ENCODE data around the gene ZNF174. TPM values are rescaled to one million over a fixed set of nuclear protein-coding genes. Genes with fewer than 3 reads are reported as not detected.
A peak's percentile ranks its signal among the peaks of the same experiment; 100 is the strongest.

ZNF174 gene
- total and polyA plus RNA-seq, 11 donors, result 7.9 to 21.0 (median 9.8) TPM

- no peak for TF ChIP-seq POLR2A (IDR thresholded peaks at IDR 0.05)
- TF ChIP-seq, protein P1, sequence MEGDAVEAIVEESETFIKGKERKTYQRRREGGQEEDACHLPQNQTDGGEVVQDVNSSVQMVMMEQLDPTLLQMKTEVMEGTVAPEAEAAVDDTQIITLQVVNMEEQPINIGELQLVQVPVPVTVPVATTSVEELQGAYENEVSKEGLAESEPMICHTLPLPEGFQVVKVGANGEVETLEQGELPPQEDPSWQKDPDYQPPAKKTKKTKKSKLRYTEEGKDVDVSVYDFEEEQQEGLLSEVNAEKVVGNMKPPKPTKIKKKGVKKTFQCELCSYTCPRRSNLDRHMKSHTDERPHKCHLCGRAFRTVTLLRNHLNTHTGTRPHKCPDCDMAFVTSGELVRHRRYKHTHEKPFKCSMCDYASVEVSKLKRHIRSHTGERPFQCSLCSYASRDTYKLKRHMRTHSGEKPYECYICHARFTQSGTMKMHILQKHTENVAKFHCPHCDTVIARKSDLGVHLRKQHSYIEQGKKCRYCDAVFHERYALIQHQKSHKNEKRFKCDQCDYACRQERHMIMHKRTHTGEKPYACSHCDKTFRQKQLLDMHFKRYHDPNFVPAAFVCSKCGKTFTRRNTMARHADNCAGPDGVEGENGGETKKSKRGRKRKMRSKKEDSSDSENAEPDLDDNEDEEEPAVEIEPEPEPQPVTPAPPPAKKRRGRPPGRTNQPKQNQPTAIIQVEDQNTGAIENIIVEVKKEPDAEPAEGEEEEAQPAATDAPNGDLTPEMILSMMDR (IDR thresholded peaks at IDR 0.05), result no peak
- DNase-seq, result peak in 2 of 5 donors; percentile 43 to 45
- peak overlapping the region; percentile 94 to 99 (median 98) for H3K27ac ChIP-seq
- 0 to 1% (median 0%) methylated on average over 15 to 47 of the region's 47 CpGs for WGBS, 4 donors
- H3K4me1 ChIP-seq, result peaks cover 16 to 69% (median 60%) of the 10 kb centered on the region in 12 donors
- no peaks in the 10 kb centered on the region for H3K9me3 ChIP-seq
- peak overlapping the region; percentile 74 to 99 (median 80) for H3K4me3 ChIP-seq
- intact Hi-C loops (cut with DNase I), result loop anchor here in 9 of 10 donors (1.0 to 10.0 kb wide), 12 partner anchors 42 to 404 kb away; partner anchors contain the start of genes ZNF174 (in 7 of the 9), ZSCAN32 (in 7 of the 9), TIGD7 (in 3 of the 9) and ZNF263 (in 3 of the 9)
- ATAC-seq, result peak in 1 of 4 donors; percentile 0
- no peaks in the 10 kb centered on the region for H3K36me3 ChIP-seq
- H3K27me3 ChIP-seq, result no peaks in the 10 kb centered on the region
Measured at GRCh38 chr16:3458278-3458851, 57.4 kb downstream of the ZNF174 start.

GRCh38 chr16:3458852-3459361 lies 57.9 kb downstream of the ZNF174 start:
- no peak for ATAC-seq

More at GRCh38 chr16:3458852-3459361, 57.9 kb downstream of the ZNF174 start:
- Histone ChIP-seq H3K4me1 (peaks cover 16 to 73% (median 62%) of the 10 kb centered on the region in 12 donors), H3K27me3 (no peaks in the 10 kb centered on the region), H3K4me3 (peak overlapping the region; percentile 74 to 99 (median 80)), H3K36me3 (no peaks in the 10 kb centered on the region), H3K27ac (peak overlapping the region; percentile 94 to 99 (median 98)), H3K9me3 (no peaks in the 10 kb centered on the region)
- no peak for DNase-seq
- no peak for TF ChIP-seq POLR2A (IDR thresholded peaks at IDR 0.05)
- TF ChIP-seq, protein P1 (IDR thresholded peaks at IDR 0.05), result no peak
- 5 to 11% (median 7%) methylated on average over 10 of the region's 10 CpGs for WGBS, 4 donors
- intact Hi-C loops (cut with DNase I), result loop anchor here in 9 of 10 donors (1.0 to 10.0 kb wide), 12 partner anchors 42 to 404 kb away; partner anchors contain the start of genes ZNF174 (in 7 of the 9), ZSCAN32 (in 7 of the 9), TIGD7 (in 3 of the 9) and ZNF263 (in 3 of the 9)

Other genes with a start within 250 kb of the ZNF174 start
- gene OR1F1, start 213.0 kb upstream of the ZNF174 start, total RNA-seq, result not detected
- gene OR1F1, start 213.0 kb upstream of the ZNF174 start, polyA plus RNA-seq, result not detected
- 1 to 10 TPM; 4.8 to 8.7 (median 6.5) TPM for gene ZNF200, start 166.1 kb upstream of the ZNF174 start, total RNA-seq
- gene ZNF200, start 166.1 kb upstream of the ZNF174 start, polyA plus RNA-seq, result 1 to 10 TPM; 2.7 to 4.7 TPM
- gene MEFV, start 144.6 kb upstream of the ZNF174 start, total RNA-seq, result 1 to 10 TPM in 4 of 9 donors, under 1 TPM in 5; 0.39 to 4.3 (median 0.91) TPM
- gene MEFV, start 144.6 kb upstream of the ZNF174 start, polyA plus RNA-seq, result under 1 TPM; 0.23 to 0.33 TPM
- 10 to 100 TPM in 4 of 9 donors, 1 to 10 TPM in 5; 6.4 to 18.7 (median 9.6) TPM for gene ZNF263, start 117.7 kb upstream of the ZNF174 start, total RNA-seq
- 10 to 100 TPM in 1 of 2 donors, 1 to 10 TPM in 1; 5.3 to 16.6 TPM for gene ZNF263, start 117.7 kb upstream of the ZNF174 start, polyA plus RNA-seq
- 10 to 100 TPM in 1 of 9 donors, 1 to 10 TPM in 8; 4.6 to 10.4 (median 8.2) TPM for gene TIGD7, start 95.8 kb upstream of the ZNF174 start, total RNA-seq
- gene TIGD7, start 95.8 kb upstream of the ZNF174 start, polyA plus RNA-seq, result 1 to 10 TPM; 2.9 to 7.4 TPM
- 10 to 100 TPM; 13.3 to 27.3 (median 18.1) TPM for gene ZNF75A, start 95.7 kb upstream of the ZNF174 start, total RNA-seq
- 10 to 100 TPM; 12.3 to 22.0 TPM for gene ZNF75A, start 95.7 kb upstream of the ZNF174 start, polyA plus RNA-seq
- under 1 TPM in 1 of 9 donors, not detected in 8; 0.36 TPM for gene OR2C1, start 45.3 kb upstream of the ZNF174 start, total RNA-seq
- not detected for gene OR2C1, start 45.3 kb upstream of the ZNF174 start, polyA plus RNA-seq
- 1 to 10 TPM; 5.4 to 9.5 (median 7.5) TPM for gene ZSCAN32, start 211 bp upstream of the ZNF174 start, total RNA-seq
- 1 to 10 TPM; 5.3 to 9.1 TPM for gene ZSCAN32, start 211 bp upstream of the ZNF174 start, polyA plus RNA-seq
- gene ZNF597, start 42.3 kb downstream of the ZNF174 start, total RNA-seq, result 1 to 10 TPM; 1.5 to 3.3 (median 1.8) TPM
- 1 to 10 TPM in 1 of 2 donors, under 1 TPM in 1; 0.65 to 1.4 TPM for gene ZNF597, start 42.3 kb downstream of the ZNF174 start, polyA plus RNA-seq
- 10 to 100 TPM; 30.3 to 61.9 (median 37.0) TPM for gene NAA60, start 42.5 kb downstream of the ZNF174 start, total RNA-seq
- 10 to 100 TPM; 38.6 to 39.1 TPM for gene NAA60, start 42.5 kb downstream of the ZNF174 start, polyA plus RNA-seq
- gene C16orf90, start 94.3 kb downstream of the ZNF174 start, total RNA-seq, result not detected
- not detected for gene C16orf90, start 94.3 kb downstream of the ZNF174 start, polyA plus RNA-seq
- 10 to 100 TPM in 8 of 9 donors, 1 to 10 TPM in 1; 8.4 to 22.1 (median 15.7) TPM for gene CLUAP1, start 99.8 kb downstream of the ZNF174 start, total RNA-seq
- gene CLUAP1, start 99.8 kb downstream of the ZNF174 start, polyA plus RNA-seq, result 10 to 100 TPM in 1 of 2 donors, 1 to 10 TPM in 1; 4.9 to 18.0 TPM
- gene NLRC3, start 176.2 kb downstream of the ZNF174 start, total RNA-seq, result 1 to 10 TPM in 5 of 9 donors, under 1 TPM in 4; 0.61 to 2.9 (median 1.1) TPM
- gene NLRC3, start 176.2 kb downstream of the ZNF174 start, polyA plus RNA-seq, result under 1 TPM; 0.44 to 0.57 TPM
- gene SLX4, start 210.4 kb downstream of the ZNF174 start, total RNA-seq, result 1 to 10 TPM; 2.0 to 4.7 (median 3.2) TPM
- 1 to 10 TPM; 2.3 to 3.1 TPM for gene SLX4, start 210.4 kb downstream of the ZNF174 start, polyA plus RNA-seq

All from heart left ventricle (tissue), 16 donors.